Putamen (tissue), 1 donor: ENCODE measurements around the gene C4orf51.
A peak's percentile ranks its signal among the peaks of the same experiment; 100 is the strongest.

ENCODE experiments used
- DNase-seq: peaks from one replicate; pipeline ENCODE4 v3.0.0-alpha.2; 2016; ENCODE audit warnings: low spot score

The C4orf51 gene

DNA sequence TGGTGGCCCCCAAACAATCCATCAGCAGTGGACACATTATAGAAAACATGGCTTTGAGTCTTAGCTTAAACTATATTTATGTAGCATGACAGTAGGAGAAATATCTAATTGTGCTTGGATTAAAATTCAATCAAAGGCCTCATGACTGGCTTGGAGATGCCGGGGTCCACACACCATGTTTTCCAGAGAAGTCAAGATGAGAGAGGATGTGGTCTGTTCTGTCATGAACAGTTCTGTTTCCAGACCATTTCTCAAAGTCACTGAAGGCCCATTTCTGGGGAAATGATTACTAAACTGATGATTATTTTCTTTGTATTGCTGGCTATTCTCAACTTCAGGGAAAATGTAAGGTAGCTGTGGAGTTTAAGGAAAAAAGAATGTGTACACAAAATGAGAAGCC lies 76.3 kb downstream of the C4orf51 start:
- no peak for DNase-seq

DNA sequence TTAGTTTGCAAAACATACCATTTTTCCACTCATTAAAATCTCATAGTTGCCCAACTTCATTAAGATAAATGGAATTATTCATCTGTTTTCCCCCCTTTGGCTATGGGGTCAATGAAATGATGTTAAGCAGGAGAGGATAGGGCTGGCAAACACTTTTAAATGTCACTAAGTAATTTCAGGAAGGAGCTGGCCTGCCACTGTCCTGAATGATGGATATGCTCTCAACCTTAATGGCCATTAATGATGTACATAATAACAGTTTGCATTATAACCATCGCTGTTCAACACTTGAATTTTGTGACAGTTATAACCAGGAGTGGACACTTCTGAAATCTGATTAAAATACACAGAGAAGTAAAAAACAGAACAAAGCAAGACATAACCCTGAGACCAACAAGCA lies 77.2 kb downstream of the C4orf51 start:
- DNase-seq, result no peak

GRCh38 chr4:145760176-145760575 lies 80.2 kb downstream of the C4orf51 start:
- DNase-seq, result no peak

- DNase-seq, result peak; percentile 22
These were observed 81.3 kb downstream of the C4orf51 start for GRCh38 chr4:145760961-145761929.

DNA sequence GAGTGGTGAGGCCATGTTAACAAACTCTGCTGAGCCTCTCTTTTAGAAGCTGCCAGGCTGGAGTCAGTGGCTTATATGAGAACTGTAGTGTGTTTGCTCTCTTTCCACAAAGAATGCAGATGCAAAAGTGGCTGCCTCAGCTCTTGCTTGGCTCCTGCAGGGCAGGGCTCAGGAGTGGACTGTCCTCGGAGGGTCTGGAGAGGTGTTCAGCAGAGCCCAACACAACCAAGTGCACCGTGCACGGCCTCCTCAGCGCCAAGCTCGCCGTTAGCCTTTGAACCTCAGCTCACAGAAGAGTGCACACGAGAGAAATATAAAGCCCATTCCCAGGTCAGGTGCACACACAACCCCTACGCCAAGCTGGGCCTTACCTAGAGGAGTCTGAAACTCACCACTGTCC lies 82.8 kb downstream of the C4orf51 start:
- DNase-seq, result no peak

- DNase-seq, result no peak
These were observed 83.5 kb downstream of the C4orf51 start for GRCh38 chr4:145763399-145763798.

GRCh38 chr4:145766273-145766672 lies 86.3 kb downstream of the C4orf51 start:
- no peak for DNase-seq

GRCh38 chr4:145769450-145770037 lies 89.6 kb downstream of the C4orf51 start:
- DNase-seq, result no peak

DNA sequence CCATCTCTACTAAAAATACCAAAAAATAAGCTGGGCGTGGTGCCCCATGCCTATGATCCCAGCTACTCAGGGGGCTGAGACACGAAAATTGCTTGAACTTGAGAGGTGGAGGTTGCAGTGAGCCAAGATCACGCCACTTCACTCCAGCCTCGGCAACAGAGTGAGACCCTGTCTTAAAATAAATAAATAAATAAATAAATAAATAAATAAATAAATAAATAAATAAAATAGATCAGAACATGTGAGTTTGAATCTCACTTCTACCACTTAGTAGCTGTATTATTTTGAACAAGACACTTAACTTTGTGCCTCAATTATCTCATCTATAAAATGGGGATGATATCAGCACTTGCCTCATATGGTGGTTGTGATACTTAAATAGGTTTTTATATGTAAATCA lies 90.2 kb downstream of the C4orf51 start:
- no peak for DNase-seq

DNA sequence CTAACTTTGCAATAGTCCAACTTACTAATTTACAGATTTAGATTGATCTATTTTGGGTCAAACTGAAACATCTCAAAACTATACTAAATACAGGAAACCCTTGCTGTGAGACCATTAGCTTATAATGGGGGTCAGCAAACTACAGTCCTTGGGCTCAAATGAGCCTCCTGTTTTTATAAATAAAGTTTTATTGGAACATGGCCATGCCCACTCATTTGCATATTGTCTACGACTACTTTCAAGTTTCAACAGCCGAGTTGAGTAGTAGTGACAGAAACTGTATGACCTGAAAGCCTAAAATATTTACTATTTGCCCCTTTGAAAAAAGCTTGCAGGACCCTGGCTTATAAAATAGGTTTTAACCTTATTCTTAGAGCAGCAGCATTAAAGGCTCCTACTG lies 92.4 kb downstream of the C4orf51 start:
- no peak for DNase-seq

DNA sequence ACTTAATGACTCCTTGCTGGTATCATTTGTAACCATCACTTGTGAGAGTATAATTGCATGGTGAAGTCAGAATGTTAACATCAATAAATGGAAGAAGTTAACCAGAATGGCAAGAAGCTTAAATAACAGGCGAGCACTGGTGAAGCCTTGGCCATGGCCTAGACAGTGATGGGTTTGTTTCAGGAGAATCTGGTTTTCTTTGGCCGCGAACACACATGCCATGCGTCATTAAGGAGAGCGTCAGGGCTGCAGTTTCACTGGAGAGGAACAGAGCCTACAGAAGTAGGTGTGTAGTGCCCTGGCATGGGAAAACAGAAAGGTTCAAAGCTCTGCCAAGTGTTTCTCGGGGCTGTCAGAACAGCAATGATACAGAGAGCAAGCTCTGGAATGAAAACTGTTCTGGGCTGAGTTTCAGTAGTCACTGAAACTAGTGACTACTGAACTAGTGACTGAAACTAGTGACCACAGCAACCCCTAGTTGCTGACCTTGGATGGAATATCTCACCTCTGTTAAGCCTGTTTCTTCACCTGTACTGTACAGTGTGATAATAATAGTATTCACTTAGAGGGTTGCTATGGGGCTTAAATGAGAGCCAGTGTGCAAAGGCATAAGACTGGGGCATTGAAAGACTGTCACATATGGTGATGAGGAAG lies 93.8 kb downstream of the C4orf51 start:
- no peak for DNase-seq

GRCh38 chr4:145774473-145774872 lies 94.5 kb downstream of the C4orf51 start:
- no peak for DNase-seq

- DNase-seq, result no peak
These were observed 95.5 kb downstream of the C4orf51 start for GRCh38 chr4:145775406-145775805.

- DNase-seq, result no peak
These were observed 96.3 kb downstream of the C4orf51 start for GRCh38 chr4:145776208-145776607.

DNA sequence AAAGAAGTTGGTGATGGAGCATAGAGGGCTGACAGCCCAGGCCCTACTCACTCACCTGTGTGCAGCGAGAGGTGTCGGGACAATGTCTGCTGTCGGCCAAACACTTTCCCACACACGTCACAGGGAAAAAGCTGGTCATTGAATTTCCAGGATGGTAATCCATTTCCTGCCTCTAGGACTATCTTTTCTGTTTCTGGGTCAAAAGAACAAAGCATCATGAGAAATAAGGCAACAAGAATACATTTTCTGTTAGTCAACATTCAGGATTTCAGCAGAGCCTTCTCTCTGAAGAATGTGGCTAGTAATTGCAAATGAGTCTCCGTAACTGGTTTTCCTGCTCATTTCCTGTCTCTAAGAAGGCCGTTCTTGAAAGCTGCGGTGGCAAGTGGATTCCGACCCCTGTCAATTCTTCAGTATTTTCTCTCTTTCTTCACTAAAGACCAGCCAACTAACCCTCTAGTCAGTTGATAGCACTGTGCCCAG lies 99.4 kb downstream of the C4orf51 start:
- no peak for DNase-seq

DNA sequence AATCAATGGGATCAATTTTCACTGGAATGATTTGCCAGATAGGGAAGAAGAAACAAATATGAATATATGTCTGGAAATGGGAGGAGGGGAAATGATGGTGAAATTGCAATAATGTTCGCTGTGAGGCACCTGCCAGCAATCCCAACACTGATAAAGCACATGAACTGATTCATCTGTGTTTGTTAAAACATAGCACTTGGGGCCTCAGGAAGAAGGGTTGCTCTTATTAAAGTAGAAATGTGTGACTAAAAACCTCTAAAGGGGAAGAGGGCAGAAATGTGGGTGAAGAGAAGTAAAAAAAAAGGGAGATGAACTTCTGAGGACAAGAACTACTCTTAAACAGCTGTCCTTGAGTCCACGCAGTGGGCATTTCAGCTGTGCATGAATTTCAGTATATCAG lies 101.4 kb downstream of the C4orf51 start:
- no peak for DNase-seq
